ENCODE data around the gene TUSC2. TPM values are rescaled to one million over a fixed set of nuclear protein-coding genes. Genes with fewer than 3 reads are reported as not detected.

TUSC2 gene
- total RNA-seq, 1 donor from 2014 or later: 41.4 TPM

GRCh38 chr3:50365080-50365841 is 37.2 kb upstream of the TUSC2 start:
- DNase-seq (ENCODE audit: low read depth) (peak; percentile 30), FAIRE-seq (no peak)
- peak overlapping the region; percentile 51 for H3K4me3 ChIP-seq (ENCODE audit: insufficient read depth, low read depth, low read length)
- H4K20me1 ChIP-seq (ENCODE audit: insufficient read depth, low read length): no peaks in the 10 kb centered on the region
- H3K27me3 ChIP-seq (ENCODE audit: insufficient read depth, low read length): peaks cover 3% of the 10 kb centered on the region
- H2AFZ ChIP-seq (ENCODE audit: low read depth, low read length): peak overlapping the region; percentile 96
- H3K9me3 ChIP-seq (ENCODE audit: insufficient read depth, low read depth, low read length): no peaks in the 10 kb centered on the region
- H3K9ac ChIP-seq (ENCODE audit: low read length): no peak overlapping the region
- Mint-ChIP-seq H3K36me3 (ENCODE audit: low read depth, unreplicated experiment) (no peaks in the 10 kb centered on the region), H3K4me1 (ENCODE audit: low read depth, unreplicated experiment) (no peaks in the 10 kb centered on the region), H3K4me3 (ENCODE audit: unreplicated experiment) (peak overlapping the region; percentile 78), H3K9me3 (ENCODE audit: unreplicated experiment) (no peaks in the 10 kb centered on the region), H3K27me3 (ENCODE audit: low read depth, unreplicated experiment) (peaks cover 28% of the 10 kb centered on the region), H3K27ac (ENCODE audit: unreplicated experiment) (no peak overlapping the region)
- H3K4me1 ChIP-seq (ENCODE audit: insufficient read depth, low read length): peaks cover 3% of the 10 kb centered on the region
- no peaks in the 10 kb centered on the region for H3K79me2 ChIP-seq (ENCODE audit: insufficient read depth, low read length)
- H3K36me3 ChIP-seq (ENCODE audit: insufficient read depth, low read length): no peaks in the 10 kb centered on the region
- H3K4me2 ChIP-seq (ENCODE audit: low read length): peak overlapping the region; percentile 84
- H3K27ac ChIP-seq (ENCODE audit: low read depth, low read length): no peak overlapping the region
- TF ChIP-seq CTCF (IDR thresholded peaks at IDR 0.05; ENCODE audit: insufficient read depth, low read depth, low read length) (no peak), EZH2 (IDR thresholded peaks at IDR 0.05; ENCODE audit: insufficient read depth, low read length) (no peak)

DNA sequence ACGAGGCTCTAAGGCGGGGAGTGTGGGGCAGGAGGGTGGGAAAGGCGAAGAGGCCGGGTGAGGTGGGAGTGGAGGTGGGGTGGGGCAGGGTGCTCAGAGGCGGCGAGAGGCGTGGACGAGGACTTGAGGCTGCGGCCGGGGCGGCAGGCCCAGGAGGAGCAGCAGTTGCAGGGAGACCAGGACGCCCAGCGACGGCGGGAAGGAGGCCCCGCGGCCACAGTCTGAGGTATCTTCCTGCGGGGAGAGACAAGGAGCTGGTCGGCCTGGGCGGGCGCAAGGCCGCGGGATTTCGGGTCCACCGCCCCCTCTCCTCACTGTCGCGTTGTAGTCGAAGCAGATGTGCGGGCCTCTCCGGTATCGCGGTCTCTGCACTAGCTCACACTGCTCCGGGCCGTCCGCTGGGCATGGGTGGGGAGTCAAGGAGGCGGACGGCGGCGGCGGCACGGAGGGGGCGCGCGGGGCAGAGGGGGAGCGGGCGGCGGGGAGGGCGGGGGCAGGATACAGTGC is 36.6 kb upstream of the TUSC2 start:
- no peaks in the 10 kb centered on the region for H4K20me1 ChIP-seq (ENCODE audit: insufficient read depth, low read length)
- peak overlapping the region; percentile 84 for H3K4me2 ChIP-seq (ENCODE audit: low read length)
- peak; percentile 16 for DNase-seq (ENCODE audit: low read depth)

More for the DNA sequence above, 36.6 kb upstream of the TUSC2 start:
- no peaks in the 10 kb centered on the region for H3K9me3 Mint-ChIP-seq (ENCODE audit: unreplicated experiment)
- H3K4me3 Mint-ChIP-seq (ENCODE audit: unreplicated experiment): peak overlapping the region; percentile 73
- H3K79me2 ChIP-seq (ENCODE audit: insufficient read depth, low read length): no peaks in the 10 kb centered on the region
- no peak overlapping the region for H3K27ac Mint-ChIP-seq (ENCODE audit: unreplicated experiment)
- H3K36me3 ChIP-seq (ENCODE audit: insufficient read depth, low read length): no peaks in the 10 kb centered on the region
- peaks cover 28% of the 10 kb centered on the region for H3K27me3 Mint-ChIP-seq (ENCODE audit: low read depth, unreplicated experiment)
- no peaks in the 10 kb centered on the region for H3K36me3 Mint-ChIP-seq (ENCODE audit: low read depth, unreplicated experiment)
- peak overlapping the region; percentile 50 for H3K4me3 ChIP-seq (ENCODE audit: insufficient read depth, low read depth, low read length)
- H3K9me3 ChIP-seq (ENCODE audit: insufficient read depth, low read depth, low read length): no peaks in the 10 kb centered on the region
- H3K27me3 ChIP-seq (ENCODE audit: insufficient read depth, low read length): peaks cover 3% of the 10 kb centered on the region
- TF ChIP-seq CTCF (IDR thresholded peaks at IDR 0.05; ENCODE audit: insufficient read depth, low read depth, low read length) (no peak), EZH2 (IDR thresholded peaks at IDR 0.05; ENCODE audit: insufficient read depth, low read length) (no peak)
- peak overlapping the region; percentile 66 for H3K9ac ChIP-seq (ENCODE audit: low read length)
- peaks cover 5% of the 10 kb centered on the region for H3K4me1 ChIP-seq (ENCODE audit: insufficient read depth, low read length)
- no peak overlapping the region for H3K27ac ChIP-seq (ENCODE audit: low read depth, low read length)
- no peak for FAIRE-seq
- no peaks in the 10 kb centered on the region for H3K4me1 Mint-ChIP-seq (ENCODE audit: low read depth, unreplicated experiment)
- H2AFZ ChIP-seq (ENCODE audit: low read depth, low read length): peak overlapping the region; percentile 81
